ENCODE results near the gene FAM241A.
A peak's percentile ranks its signal among the peaks of the same experiment; 100 is the strongest.
"Not testable (repeated sequence)": the region's sequence is repeated elsewhere in the genome, so short reads cannot be mapped to it uniquely, and the experiment has no call there.

Gene FAM241A

GRCh38 chr4:112145326-112145789, at the start of gene FAM241A:
FAM241A (plus strand) TSS chr4:112145454; CDS start chr4:112145581, 127 bp downstream.
- no peak for DNase-seq

- DNase-seq: no peak
Observed at GRCh38 chr4:112098841-112099530, 46.3 kb upstream of the FAM241A start.

DNA sequence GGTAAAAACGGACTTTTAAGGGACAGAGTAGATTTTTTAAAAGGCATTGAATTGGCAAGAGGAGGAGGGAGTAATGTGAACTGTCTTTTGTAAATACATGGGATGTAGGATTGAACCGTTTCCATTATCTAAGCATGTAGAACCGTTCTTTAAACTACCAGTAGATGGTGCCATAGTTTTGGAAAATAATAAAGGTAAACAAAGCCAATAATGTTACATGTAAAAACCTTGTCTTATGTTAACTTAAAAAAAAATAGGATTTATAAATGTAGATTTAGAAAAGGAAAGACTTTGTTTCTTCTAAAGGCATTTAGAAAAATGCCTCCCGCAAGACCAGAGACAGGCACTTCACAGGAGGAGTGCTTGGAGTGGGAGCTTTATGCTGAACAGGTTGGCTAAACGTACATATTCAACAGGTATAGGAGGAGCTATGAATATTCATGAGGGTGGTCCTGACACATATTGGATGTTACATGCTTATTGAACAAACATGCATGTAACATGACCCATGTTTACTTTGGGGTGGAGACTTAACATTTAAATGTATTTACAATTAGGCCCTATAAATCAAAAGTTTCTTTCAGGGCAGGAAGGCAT, 45.5 kb upstream of the FAM241A start:
- DNase-seq: peak; percentile 43

DNA sequence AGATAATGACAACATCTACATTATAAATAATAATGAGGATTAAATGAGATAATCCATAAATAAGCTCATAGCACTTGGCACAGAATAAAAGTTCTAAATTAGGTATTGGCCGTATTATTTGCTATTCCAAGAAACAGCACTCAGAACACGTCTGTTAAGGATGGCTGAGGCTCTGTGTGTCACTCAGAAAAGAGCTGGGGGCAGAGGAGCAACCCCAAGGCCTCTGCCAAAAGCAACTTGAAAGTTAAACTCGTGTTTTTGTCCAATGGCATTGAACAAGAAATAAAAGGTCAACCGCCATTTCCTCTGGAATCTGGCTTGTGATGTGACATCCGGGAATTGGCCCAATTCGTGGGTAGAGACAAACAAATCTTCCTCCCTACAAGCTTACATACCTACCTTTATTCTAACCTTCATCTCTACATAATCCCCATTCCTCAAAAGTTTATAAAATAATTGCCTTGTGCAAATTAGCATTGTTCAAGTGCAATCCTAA, 42.3 kb upstream of the FAM241A start:
- no peak for DNase-seq

DNA sequence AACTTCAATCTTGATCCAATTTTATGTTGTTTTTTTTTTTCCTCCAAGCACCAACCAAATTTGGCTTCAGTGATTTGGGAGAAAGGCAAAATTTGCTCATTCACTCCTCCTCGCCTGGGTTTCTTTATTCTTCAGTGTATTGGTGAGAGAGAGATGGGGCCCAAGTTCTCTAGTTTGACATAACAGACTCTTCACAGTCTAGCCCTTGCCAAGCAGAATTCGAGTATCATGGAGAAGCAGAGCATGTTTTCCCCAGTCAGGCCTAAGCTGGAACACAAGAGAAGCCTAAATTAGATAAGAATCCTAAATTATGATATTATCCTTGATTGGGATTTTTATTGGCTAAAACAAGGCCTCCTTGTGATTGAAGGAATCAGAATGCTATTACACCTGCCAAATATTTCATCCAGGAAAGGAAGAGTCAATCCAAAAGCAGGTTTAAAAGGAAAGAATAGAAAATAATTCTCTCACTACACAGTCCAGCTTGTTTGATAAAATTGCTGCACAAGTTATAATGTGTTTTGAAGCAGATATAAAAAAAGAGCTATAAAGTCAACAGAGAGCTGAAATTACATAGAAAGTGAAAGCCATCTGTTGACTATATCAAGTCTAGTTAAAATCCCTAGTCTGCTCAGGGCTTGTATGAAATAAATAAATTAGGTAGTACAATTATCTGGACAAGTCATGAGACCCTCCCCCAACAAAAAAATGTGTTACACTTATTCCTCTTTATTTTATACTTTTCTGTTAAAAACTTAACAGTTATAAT, 39.9 kb upstream of the FAM241A start:
- DNase-seq: no peak

- no peak for DNase-seq
Observed at GRCh38 chr4:112109360-112110058, 35.7 kb upstream of the FAM241A start.

DNA sequence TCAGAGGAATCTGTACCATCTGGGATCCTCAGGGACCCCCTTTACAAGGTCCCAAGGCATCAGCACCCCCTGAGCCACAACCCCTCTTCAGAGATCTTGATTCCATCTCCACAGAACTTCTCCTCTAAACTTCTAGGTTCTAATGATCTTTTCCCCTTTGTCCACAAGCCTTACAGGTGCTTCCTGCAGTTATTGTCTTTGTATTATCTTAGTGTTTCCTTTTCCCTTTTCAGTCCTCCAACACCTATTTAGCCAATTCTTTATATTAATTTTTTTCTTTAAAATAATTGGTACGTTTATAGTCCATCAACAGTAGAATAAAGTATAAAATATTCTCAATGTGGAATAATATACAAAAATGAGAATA, 35.2 kb upstream of the FAM241A start:
- no peak for DNase-seq

DNA sequence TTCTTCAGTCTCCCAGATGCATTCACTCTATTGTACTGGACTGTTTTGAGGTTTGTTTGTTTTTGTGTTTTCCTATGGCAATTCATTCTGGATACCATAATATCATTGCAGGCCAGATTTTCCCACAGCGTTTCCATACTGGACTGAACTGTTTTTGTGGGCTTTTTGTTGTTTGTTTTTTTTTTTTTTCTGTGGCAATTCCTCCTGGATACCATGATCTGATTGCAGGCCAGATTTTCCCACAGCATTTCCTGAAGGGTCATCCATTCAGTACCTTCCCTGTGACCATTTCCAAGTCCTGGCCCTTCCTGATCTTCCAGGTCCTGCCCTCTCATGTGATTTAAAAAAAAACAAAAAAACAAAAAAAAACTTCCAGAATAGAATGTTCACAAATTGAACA, 33.9 kb upstream of the FAM241A start:
- no peak for DNase-seq

GRCh38 chr4:112112095-112112494, 33.2 kb upstream of the FAM241A start:
- DNase-seq: not testable (repeated sequence)

DNA sequence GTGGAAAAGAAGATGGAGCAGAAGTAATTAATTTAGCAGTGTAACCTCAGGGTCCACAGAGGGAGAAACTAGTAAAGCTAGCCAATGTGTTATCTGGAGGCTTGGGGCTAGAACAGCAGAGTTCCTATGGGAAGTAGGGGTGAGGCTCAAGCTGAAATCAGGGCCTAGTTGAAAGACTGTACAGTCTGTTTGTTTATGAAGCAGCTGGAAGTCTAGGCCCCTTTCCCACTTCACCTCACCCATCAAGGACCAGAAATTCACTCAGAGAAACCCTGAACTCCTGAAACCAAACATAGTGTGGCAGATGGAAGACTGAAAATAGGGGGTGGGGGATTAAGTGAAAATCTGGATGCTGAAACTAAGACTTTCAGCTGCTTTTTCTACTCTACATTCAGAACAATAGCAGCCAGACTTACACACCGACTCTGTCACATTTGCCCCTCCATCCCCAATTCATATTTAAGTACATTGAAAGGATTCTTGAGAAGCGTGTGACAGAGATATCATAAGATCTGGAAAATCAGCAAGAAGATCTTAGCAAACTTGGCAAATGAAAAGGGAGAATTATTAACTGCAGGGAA, 32.6 kb upstream of the FAM241A start:
- DNase-seq: no peak

GRCh38 chr4:112113864-112114263, 31.4 kb upstream of the FAM241A start:
- no peak for DNase-seq

DNA sequence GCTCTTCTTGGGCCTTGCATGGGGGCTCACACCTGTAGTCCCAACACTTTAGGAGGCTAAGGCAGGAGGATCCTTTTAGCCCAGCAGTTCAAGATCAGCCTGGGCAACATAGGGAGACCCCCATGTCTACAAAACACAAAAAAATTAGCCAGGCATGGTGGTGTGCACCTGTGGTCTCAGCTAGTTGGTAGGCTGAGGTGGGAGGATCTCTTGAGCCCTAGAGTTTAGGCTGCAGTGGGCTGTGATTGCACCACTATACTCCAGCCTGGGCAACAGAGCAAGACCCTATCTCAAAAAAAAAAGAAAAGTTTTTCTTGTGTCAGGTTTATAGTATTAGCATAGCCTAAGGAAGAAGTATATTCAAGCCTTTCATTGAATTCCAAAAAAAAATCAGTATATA, 30.8 kb upstream of the FAM241A start:
- no peak for DNase-seq

DNA sequence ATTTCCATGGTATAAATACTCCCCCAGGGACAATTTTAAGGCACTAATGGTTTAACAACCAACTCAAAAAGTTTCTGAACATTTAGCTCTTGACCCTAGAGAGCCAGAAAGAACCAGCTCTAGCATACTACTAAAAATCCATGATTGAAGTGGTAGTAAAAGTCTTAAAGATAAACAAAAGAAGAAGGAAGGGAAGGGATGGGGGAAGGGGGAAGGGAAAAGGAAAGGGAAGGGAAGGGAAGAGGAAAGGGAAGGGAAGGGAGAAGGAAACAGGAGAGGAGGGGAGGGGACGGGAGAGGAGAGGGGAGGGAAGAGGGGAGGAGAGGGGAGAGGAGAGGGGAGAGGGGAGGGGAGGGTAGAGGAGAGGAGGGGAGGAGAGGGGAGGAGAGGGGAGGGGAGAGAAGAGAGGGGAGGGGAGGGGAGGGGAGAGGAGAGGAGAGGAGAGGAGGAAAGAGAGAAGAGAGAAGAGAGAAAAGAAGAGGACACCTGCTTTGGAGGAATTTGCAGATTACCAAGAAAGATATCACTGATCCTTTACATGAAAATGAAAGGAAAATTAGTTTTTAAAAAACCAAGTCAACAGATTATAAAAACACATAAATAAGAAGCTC, 26.4 kb upstream of the FAM241A start:
- DNase-seq: no peak

GRCh38 chr4:112119353-112119783, 25.9 kb upstream of the FAM241A start:
- no peak for DNase-seq

GRCh38 chr4:112120021-112120420, 25.2 kb upstream of the FAM241A start:
- DNase-seq: no peak

GRCh38 chr4:112125416-112125815, 19.8 kb upstream of the FAM241A start:
- DNase-seq: no peak

DNA sequence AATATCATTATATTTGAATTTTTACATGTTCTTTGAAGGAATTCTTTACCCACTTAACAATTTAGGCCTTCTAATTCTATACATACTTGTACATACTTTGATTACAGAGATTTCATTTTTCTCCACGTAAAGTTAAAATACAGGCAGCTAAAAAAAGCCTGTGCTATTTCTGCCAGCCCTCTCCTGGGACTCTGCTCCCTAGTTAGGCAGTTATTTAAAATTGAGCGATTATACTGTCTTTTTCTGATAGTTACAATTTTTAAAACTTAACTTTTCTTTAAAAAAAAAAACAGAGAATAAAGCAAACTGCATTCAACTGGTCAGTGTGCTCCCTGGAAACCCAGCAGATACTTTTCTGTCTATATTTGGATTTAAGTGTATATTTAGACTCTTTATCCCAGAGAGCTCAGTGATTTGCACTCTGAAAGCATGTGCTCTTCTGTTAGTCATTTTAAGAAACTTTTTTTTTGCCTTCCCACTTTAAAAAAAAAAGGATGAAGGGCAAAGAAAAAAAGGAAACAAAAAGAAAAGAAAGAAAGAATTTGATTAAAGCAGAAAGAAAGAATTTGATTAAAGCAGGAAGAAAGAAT, 18.1 kb upstream of the FAM241A start:
- DNase-seq: no peak

- DNase-seq: no peak
Observed at GRCh38 chr4:112127803-112128202, 17.5 kb upstream of the FAM241A start.

GRCh38 chr4:112128452-112128851, 16.8 kb upstream of the FAM241A start:
- DNase-seq: no peak

GRCh38 chr4:112130906-112131305, 14.3 kb upstream of the FAM241A start:
- no peak for DNase-seq

DNA sequence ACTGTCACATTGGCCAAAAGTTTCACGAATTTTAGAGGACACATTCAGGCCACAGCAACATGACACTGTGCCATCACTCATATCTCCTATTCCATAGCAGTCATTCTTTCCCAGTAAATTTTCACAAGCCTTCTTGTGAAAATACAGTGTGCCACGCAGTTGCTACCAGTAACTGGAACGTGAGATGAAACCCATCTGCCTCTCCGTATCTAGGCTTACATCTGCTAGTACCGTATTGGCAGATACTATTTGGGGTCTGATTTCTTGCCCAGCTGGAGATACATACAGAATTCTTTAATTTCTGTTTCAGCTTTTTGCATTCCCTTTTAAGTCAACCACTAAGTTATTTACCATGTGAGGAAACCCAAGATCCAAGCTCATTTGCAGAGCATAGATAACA, 8.7 kb upstream of the FAM241A start:
- no peak for DNase-seq

DNA sequence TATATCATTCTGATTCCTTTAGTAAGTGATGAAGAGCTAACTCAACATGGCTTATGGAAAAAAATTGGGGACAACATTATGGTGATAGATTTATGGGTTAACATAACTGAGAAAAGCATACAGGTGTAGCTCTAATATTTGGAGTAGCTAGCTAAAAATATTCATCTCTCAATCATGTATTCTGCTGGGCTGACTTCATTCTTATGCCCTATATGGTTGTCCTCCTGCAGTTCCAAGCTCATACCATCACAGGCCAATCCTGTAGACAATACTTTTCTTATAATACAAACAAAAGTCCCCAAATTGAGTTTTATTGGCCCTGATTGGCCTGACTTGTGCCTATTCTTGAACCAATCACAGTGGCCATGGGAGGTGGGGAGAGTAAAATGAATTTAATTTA, 6.7 kb upstream of the FAM241A start:
- DNase-seq: no peak

All from NCI-H1417 treated with DMSO at 0.1 percent for 48 hours (cell line).